ENCODE measurements around the gene PPWD1.

PPWD1 gene

DNA sequence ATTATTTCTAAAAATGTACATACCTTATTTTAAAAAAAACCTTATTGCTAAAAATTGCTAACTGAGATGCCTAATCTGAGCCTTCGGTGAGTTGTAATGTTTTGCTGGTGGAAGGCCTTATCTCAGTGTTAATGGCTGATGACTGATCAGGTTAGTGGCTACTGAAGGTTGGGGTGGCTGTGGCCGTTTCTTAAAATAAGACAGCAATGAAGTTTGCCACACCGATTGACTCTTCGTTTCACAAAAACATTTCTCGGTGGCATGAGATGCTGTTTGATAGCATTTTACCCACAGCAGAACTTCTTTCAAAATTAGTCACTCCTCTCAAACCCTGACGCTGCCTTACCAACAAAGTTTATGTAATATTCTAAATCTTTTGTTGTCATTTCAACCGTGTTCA, 14.8 kb upstream of the PPWD1 start:
- TF ChIP-seq, protein P1, sequence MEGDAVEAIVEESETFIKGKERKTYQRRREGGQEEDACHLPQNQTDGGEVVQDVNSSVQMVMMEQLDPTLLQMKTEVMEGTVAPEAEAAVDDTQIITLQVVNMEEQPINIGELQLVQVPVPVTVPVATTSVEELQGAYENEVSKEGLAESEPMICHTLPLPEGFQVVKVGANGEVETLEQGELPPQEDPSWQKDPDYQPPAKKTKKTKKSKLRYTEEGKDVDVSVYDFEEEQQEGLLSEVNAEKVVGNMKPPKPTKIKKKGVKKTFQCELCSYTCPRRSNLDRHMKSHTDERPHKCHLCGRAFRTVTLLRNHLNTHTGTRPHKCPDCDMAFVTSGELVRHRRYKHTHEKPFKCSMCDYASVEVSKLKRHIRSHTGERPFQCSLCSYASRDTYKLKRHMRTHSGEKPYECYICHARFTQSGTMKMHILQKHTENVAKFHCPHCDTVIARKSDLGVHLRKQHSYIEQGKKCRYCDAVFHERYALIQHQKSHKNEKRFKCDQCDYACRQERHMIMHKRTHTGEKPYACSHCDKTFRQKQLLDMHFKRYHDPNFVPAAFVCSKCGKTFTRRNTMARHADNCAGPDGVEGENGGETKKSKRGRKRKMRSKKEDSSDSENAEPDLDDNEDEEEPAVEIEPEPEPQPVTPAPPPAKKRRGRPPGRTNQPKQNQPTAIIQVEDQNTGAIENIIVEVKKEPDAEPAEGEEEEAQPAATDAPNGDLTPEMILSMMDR (conservative IDR thresholded peaks at IDR 0.05; ENCODE audit: low read length), result no peak
- no peak for DNase-seq (ENCODE audit: low read depth)
- no peak overlapping the region for H3K4me3 ChIP-seq (ENCODE audit: low read length)

DNA sequence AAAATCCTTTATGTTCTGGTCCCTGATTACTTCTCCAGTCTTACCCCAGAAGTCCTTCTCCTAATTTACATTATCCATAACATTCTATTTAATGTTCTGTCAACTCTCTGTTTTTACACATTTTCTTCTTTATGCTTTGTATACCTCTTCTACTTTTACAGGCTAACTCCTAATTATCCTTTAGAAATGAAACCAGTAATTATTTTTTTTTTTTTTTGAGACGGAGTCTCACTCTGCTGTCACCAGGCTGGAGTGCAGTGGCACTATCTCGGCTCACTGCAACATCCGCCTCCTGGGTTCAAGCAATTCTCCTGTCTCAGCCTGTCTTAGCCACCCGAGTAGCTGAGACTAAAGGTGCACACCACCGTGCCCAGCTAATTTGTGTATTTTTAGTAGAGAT, 9.2 kb upstream of the PPWD1 start:
- no peak overlapping the region for H3K4me3 ChIP-seq (ENCODE audit: low read length)
- TF ChIP-seq, protein P1 (conservative IDR thresholded peaks at IDR 0.05; ENCODE audit: low read length), result no peak
- no peak for DNase-seq (ENCODE audit: low read depth)

DNA sequence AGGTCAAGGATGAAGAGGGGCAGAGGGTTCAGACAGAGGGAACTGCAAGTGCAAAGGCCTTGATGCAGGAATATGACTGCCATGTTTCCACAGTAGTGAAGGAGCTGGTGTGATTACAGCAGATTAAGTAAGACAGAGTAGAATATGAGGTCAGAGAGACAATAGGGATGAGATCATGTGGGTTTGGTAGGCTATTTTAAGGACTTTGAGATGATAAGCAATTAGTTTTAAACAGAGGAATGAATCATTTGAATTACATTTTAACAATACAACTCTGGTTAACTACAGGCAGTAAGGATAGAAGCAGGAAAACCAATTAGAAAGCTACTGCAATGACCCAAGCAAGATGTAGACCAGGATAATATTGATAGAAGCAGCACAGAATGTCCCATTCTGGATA, 7.8 kb upstream of the PPWD1 start:
- no peak overlapping the region for H3K4me3 ChIP-seq (ENCODE audit: low read length)
- TF ChIP-seq, protein P1 (conservative IDR thresholded peaks at IDR 0.05; ENCODE audit: low read length), result no peak
- DNase-seq (ENCODE audit: low read depth), result peak; percentile 8

DNA sequence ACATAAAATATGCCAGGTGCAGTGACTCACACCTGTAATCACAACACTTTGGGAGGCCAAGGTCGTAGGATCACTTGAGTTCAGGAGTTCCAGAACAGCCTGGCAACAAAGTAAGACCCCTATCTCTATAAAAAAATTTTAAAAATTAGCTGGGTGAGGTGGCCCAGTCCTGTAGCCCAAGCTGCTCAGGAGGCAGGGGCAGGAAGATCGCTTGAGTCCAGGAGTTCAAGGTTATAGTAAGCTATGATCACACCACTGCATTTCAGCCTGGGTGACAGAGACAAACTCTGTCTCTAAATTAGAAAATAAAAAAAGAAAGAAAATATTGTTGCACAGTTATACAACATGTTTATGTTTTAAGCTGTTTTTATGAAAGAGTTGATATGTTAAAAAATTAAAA, 6.9 kb upstream of the PPWD1 start:
- H3K4me3 ChIP-seq (ENCODE audit: low read length), result no peak overlapping the region
- no peak for DNase-seq (ENCODE audit: low read depth)
- TF ChIP-seq, protein P1 (conservative IDR thresholded peaks at IDR 0.05; ENCODE audit: low read length), result no peak

DNA sequence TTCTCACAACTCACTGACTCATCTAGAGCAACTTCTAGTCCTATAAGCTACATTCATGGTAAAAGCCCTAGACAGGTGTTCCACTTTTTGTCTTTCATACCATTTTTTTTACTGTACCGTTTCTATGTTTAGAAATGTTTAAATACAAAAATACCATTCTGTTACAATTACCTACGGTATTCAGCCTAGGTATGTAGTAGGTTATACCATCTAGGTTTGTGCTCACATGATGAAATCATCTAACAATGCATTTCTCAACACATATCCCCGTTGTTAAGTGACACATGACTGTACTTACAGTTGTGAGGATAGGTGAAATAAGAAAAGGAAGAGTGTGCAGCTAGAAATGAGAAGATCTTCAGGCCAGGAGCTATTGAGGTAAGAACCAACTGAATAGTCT, 6.4 kb upstream of the PPWD1 start:
- H3K4me3 ChIP-seq (ENCODE audit: low read length), result no peak overlapping the region
- DNase-seq (ENCODE audit: low read depth), result no peak
- TF ChIP-seq, protein P1 (conservative IDR thresholded peaks at IDR 0.05; ENCODE audit: low read length), result no peak

DNA sequence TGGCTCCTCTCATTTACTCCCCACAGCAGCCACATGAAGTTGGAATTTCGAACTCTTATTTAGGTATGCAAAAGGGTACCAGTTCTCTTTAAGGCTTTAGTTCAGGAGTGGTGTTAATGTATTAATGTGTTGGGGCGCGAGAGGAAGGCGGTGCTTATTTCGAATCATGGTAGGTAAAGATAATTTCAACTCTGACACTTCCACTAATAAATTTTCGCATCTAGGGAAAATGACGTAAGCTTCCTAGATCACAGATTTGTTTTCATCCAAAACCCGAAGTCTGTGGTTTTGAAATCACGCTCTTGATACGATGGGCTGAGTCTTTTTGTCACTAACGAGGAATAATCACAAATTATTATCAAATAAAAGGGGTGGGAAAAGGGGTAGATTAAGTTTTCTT, 681 bp downstream of the PPWD1 start:
- no peak for DNase-seq (ENCODE audit: low read depth)
- H3K4me3 ChIP-seq (ENCODE audit: low read length), result peak overlapping the region; percentile 95
- TF ChIP-seq, protein P1 (conservative IDR thresholded peaks at IDR 0.05; ENCODE audit: low read length), result no peak

DNA sequence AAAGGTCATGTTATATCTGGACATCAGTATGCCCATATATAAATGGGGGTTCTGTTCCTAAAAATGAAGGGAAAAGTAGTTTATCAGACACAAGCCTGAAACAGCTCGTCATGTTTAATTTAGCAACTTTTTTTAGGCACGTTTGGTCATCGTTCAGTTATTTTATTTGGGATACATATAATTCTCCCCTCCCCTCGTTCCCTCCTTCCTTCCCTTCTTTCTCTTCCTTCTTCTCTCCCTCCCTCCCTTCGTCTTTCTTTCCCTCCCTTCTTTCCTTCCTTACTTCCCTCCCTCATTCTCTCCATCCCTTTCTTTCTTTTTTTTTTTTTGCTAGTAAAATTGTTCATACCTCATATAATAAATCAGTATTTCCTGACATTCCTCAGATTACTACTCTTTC, 3.4 kb downstream of the PPWD1 start:
- TF ChIP-seq, protein P1 (conservative IDR thresholded peaks at IDR 0.05; ENCODE audit: low read length), result no peak

More for the DNA sequence above, 3.4 kb downstream of the PPWD1 start:
- no peak overlapping the region for H3K4me3 ChIP-seq (ENCODE audit: low read length)
- no peak for DNase-seq (ENCODE audit: low read depth)
